HepG2 (cell line): ENCODE results near the gene MCFD2.

Experiments used
- ATF3 ChIP-seq: sonication (generic); formaldehyde crosslinking; IDR thresholded peaks from 2 replicates; pipeline ENCODE4 v1.4.0; 2020; ENCODE audit warnings: missing genetic modification reagents
- CTCF ChIP-seq: sonication (generic); formaldehyde crosslinking; IDR thresholded peaks from 2 replicates; pipeline ENCODE4 v1.5.0; 2020; ENCODE audit warnings: mild to moderate bottlenecking, missing genetic modification reagents, moderate library complexity
- FOXA3 ChIP-seq: IDR thresholded peaks from 2 replicates; pipeline ENCODE4 v1.6.1; 2016; ENCODE audit warnings: missing genetic modification reagents, missing compliant biosample characterization
- POLR2A ChIP-seq, 2 experiments: IDR thresholded peaks; 2 replicates each; pipeline ENCODE4 v1.6.1; 2011; ENCODE audit warnings: low read depth in 2 of 2, low read length in 2 of 2, mild to moderate bottlenecking in 1 of 2, moderate library complexity in 1 of 2; ENCODE audit not compliant: insufficient read depth in 1 of 2
- RAD21 ChIP-seq: fragments of 450-650 bp; formaldehyde crosslinking; IDR thresholded peaks from 2 replicates; pipeline ENCODE4 v1.5.0; 2020; ENCODE audit warnings: mild to moderate bottlenecking
- SMARCE1 ChIP-seq: fragments of 450-650 bp; IDR thresholded peaks from 2 replicates; pipeline ENCODE4 v1.6.1; 2017; ENCODE audit warnings: borderline replicate concordance
- SRF ChIP-seq: IDR thresholded peaks from 2 replicates; pipeline ENCODE4 v1.6.1; 2011; ENCODE audit warnings: mild to moderate bottlenecking, low read depth, low read length, moderate library complexity
- TRIM24 ChIP-seq: sonication (generic); formaldehyde crosslinking; IDR thresholded peaks from 2 replicates; pipeline ENCODE4 v1.8.0; 2022; ENCODE audit warnings: mild to moderate bottlenecking, missing genetic modification reagents
- YY1 ChIP-seq: IDR thresholded peaks from 2 replicates; pipeline ENCODE4 v1.6.1; 2011; ENCODE audit warnings: low read length, low read depth, moderate library complexity, mild to moderate bottlenecking; ENCODE audit not compliant: insufficient read depth, insufficient replicate concordance
- ZNF501 ChIP-seq: sonication (generic); formaldehyde crosslinking; IDR thresholded peaks from 2 replicates; pipeline ENCODE4 v1.5.1; 2020; ENCODE audit warnings: mild to moderate bottlenecking, moderate library complexity, missing genetic modification reagents
- ZNF513 ChIP-seq: sonication (generic); formaldehyde crosslinking; conservative IDR thresholded peaks from 2 replicates; pipeline ENCODE4 v1.5.0; 2020; ENCODE audit warnings: missing genetic modification reagents
- ZNF776 ChIP-seq: sonication (generic); formaldehyde crosslinking; IDR thresholded peaks from 2 replicates; pipeline ENCODE4 v1.4.0; 2020; ENCODE audit warnings: mild to moderate bottlenecking, missing genetic modification reagents
- ZSCAN12 ChIP-seq: sonication (generic); formaldehyde crosslinking; IDR thresholded peaks from 2 replicates; pipeline ENCODE4 v1.9.0; 2021; ENCODE audit warnings: mild to moderate bottlenecking, missing genetic modification reagents

- TF ChIP-seq SRF, result no peak
- no peak for TF ChIP-seq TRIM24 (CRISPR knock-in tag)
- TF ChIP-seq RAD21 (CRISPR knock-in tag), result no peak
- TF ChIP-seq ZSCAN12, result no peak
- TF ChIP-seq ZNF513, result no peak
- no peak for TF ChIP-seq YY1
- no peak for TF ChIP-seq ZNF776 (CRISPR knock-in tag)
- TF ChIP-seq CTCF (CRISPR knock-in tag), result no peak
- no peak for TF ChIP-seq SMARCE1
- TF ChIP-seq ATF3 (CRISPR knock-in tag), result no peak
- TF ChIP-seq FOXA3, result no peak
- TF ChIP-seq ZNF501 (CRISPR knock-in tag), result no peak
- no peak for TF ChIP-seq POLR2A (IDR thresholded peaks at IDR 0.05; ENCODE audit: insufficient read depth in 1 of 2, low read depth in 2 of 2, low read length in 2 of 2)
Observed at GRCh38 chr2:46901611-46902010, 14.0 kb downstream of the MCFD2 start.
